NCI-H2029 (cell line): ENCODE measurements around the gene SRSF6.
"Not testable (repeated sequence)": the region's sequence is repeated elsewhere in the genome, so short reads cannot be mapped to it uniquely, and the experiment has no call there.

ENCODE experiments used
- DNase-seq: peaks from one replicate; lab custom pipeline; 2025; lab: John Stamatoyannopoulos, UW

Gene SRSF6

GRCh38 chr20:43477193-43477592 lies 19.5 kb downstream of the SRSF6 start:
- no peak for DNase-seq

- no peak for DNase-seq
Measured at GRCh38 chr20:43477619-43478018, 19.9 kb downstream of the SRSF6 start.

GRCh38 chr20:43490038-43490437 lies 32.3 kb downstream of the SRSF6 start:
- DNase-seq: no peak

- DNase-seq: no peak
Measured at GRCh38 chr20:43492101-43492500, 34.4 kb downstream of the SRSF6 start.

- no peak for DNase-seq
Measured at GRCh38 chr20:43495388-43495787, 37.7 kb downstream of the SRSF6 start.

GRCh38 chr20:43502021-43502420 lies 44.3 kb downstream of the SRSF6 start:
- DNase-seq: not testable (repeated sequence)

- no peak for DNase-seq
Measured at GRCh38 chr20:43506238-43506637, 48.5 kb downstream of the SRSF6 start.

GRCh38 chr20:43507150-43508080 lies 49.7 kb downstream of the SRSF6 start, which contains the start of gene L3MBTL1:
L3MBTL1 (plus strand) TSS chr20:43507697; CDS start chr20:43513504, 5,807 bp downstream.
- DNase-seq: peak; percentile 30

GRCh38 chr20:43508106-43508505 lies 50.4 kb downstream of the SRSF6 start:
- DNase-seq: no peak

GRCh38 chr20:43508604-43509040 lies 50.9 kb downstream of the SRSF6 start:
- DNase-seq: no peak

- no peak for DNase-seq
Measured at GRCh38 chr20:43511879-43512278, 54.2 kb downstream of the SRSF6 start.

- no peak for DNase-seq
Measured at GRCh38 chr20:43513372-43513930, 55.8 kb downstream of the SRSF6 start.
